RPMI8226 (cell line): ENCODE measurements around the gene VANGL1.

Source experiments
- DNase-seq: peaks from one replicate; pipeline ENCODE4 v3.0.0-alpha.2; 2015

VANGL1 gene

DNA sequence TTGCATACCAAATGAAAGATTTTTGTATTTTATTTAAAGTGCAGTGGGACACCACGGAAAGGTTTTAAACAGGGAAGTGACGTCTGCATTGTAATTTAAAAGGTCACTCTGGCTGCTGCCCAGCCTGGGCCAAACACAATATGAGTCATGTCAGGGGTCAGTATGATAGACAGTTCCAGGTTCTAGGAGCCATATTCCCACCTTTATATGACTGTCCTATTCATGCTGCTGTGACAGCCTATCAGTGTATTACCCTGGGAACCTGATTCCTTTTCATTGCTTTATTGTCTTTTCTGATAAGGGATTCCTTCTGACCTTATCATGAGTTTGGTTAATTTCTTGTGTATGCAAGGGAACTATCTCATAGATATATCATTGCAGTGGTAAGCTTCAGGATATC, 5.3 kb downstream of the VANGL1 start:
- DNase-seq, result no peak

DNA sequence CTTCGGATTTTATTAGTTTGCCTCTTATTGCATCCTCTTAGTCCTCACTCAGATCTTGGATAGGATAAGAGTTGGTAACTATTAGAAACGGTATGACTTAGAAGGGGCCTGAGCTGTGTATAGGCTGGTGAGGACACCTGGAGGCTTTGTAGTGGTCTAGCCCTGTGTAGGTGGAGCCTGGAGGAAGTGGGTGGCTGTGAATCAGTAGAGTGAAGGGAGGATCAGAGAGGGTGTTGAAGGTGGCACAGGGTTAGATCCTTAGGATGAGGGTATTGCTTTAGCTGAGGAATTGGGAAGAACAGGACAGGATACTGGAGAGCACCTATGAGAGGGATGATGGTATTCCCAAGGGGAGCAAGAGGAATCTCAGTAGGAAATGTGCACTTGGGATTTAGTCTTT, 5.7 kb downstream of the VANGL1 start:
- DNase-seq, result peak; percentile 4

DNA sequence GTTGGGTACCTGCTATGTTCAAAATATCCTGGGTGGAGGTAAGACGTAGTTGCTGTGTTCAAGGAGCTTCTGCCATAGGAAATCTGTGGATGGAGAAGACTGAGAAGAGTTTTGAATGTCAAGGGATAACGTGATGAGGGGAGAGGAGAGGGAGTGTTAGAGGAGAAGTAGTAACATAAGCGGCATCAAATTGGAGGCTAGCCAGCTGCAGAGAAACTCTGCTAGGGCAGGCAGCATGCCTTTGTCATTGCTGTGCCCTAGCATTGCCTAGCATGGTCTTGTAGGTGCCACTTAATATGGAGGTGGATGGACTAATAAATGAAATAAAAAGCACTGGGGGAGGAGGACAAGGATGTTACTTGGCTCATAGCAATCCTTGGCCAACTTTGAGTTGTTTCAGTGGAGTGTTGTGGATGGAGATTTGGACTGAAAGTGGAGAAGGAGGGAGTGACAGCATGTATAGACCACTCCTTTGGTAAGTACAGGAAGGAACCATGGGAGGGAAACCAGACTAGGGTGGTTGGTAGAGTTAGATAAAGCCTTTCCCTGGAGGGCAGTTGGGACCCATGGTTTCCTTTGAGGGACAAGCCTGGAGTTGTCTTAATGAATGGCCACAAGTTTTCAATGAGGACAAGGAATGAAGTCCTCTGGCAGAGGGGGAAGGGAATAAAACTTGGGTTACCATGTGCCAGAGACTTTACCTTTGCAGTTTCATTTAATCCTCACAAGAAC, 6.3 kb downstream of the VANGL1 start:
- DNase-seq, result peak; percentile 60

GRCh38 chr1:115648717-115649691, 7.2 kb downstream of the VANGL1 start:
- peak; percentile 77 for DNase-seq

GRCh38 chr1:115649964-115650363, 8.2 kb downstream of the VANGL1 start:
- peak; percentile 57 for DNase-seq

GRCh38 chr1:115650961-115651360, 9.2 kb downstream of the VANGL1 start:
- DNase-seq, result no peak

GRCh38 chr1:115651391-115651790, 9.6 kb downstream of the VANGL1 start:
- DNase-seq, result no peak

DNA sequence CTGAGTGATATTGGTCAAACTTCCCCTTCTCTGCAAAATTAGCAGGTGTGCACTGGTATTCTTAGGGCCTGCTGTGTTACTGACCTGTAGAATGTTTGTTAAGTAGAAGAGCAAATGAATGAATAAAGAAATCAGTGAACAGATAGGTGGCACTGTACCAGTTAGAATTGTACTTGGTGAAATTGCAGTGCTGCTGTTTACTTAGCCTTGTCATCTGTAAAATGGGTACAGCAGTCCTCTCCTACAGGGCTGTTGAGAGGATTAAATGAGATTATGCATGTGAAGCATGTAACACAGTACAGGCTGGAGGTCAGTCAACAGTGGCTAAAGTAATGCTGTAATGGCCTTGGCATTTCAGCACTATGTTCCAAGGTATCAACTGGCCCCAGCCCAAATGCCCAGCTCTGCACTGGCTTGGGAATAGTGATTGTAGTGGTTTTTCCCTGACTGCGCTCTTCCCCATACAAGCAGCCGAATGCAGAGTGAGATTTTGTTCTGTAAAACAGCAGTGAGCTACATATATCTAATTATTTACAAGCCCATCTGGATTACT, 10.5 kb downstream of the VANGL1 start:
- no peak for DNase-seq

DNA sequence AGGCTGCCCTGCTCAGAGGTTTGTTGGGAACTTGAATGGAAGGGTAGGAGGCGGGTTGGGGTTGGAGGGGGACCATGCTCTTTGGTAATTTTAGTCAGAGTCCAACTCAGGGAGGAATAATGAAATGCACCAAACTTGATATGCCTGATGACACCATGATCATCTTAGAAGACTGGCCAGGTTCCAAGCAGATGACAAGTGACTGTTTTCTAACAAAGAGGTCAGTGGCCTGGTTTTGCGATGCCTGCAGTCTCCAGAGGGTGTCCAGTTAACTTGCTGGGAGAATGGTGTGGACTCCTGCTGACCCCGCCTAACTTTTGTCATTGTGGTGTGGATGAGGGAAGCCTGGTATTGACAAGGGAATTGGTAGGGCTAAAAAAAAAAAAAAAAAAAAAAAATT, 12.4 kb downstream of the VANGL1 start:
- no peak for DNase-seq

DNA sequence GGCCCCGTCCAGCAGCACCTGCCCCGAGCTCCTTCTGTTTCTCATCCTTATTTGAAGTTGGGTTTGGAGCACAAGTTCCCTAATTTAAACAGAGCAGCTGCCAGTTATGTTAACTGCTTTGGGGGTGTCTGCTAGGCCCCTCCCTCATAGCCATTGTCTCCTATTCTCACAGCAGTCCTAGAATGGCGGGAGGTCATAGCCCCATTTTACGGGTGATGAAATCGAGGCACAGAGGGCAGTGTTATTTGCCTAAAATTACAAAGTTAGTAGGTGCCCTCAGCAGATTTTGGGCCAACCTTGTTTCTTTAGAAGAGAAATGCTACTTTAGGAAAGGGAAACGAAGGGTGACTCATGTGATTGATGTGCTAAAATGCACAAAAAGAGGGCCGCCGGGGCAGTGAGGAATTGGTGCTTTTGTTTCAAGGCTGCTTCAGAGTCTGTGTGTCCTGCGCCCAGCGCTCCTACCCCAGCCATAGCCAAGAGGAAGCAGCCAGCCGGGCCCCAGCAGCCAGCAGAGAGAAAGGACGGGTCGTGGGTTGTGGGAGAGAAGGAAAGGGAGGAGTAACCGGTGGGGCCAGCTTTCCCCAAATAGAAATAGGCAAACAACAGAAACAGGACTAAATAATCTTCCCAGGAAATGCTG, 13.0 kb downstream of the VANGL1 start:
- DNase-seq, result no peak

DNA sequence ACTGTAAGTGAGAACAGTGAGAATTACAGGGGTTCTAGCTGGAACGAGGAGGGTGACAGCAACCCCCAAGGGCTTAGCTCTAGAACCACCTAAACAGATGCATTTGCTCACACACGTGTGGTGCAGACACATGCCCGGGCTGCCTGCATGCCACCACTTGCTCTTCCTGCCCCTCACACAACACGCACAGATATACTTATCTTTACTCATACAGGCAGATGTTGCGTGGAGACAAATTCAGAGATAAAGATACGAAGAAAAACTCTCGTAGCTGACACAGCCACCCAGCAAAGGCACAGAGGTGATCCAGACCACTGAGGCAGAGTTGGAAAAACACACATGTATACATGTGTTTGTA, 13.5 kb downstream of the VANGL1 start:
- DNase-seq, result no peak

DNA sequence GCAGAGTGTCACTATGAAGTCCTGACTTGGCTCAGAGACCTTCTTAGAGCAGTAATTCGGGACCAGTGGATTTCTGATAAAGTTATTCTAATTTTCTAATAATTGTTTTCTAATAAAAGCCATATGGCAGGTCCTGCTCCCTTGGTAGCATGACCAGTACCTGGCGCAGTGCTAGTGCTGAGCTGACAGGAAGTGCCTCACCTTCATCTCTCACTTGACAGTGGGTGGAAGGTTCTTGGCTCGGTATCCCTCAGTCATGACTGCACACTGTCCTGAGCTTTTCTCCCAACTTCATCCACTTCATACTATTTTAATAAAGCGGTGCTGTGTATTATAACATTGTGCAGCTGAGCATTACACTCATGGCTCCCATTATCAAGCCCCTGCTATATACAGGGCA, 14.1 kb downstream of the VANGL1 start:
- DNase-seq, result no peak

GRCh38 chr1:115656461-115657077, 14.8 kb downstream of the VANGL1 start:
- DNase-seq, result no peak

DNA sequence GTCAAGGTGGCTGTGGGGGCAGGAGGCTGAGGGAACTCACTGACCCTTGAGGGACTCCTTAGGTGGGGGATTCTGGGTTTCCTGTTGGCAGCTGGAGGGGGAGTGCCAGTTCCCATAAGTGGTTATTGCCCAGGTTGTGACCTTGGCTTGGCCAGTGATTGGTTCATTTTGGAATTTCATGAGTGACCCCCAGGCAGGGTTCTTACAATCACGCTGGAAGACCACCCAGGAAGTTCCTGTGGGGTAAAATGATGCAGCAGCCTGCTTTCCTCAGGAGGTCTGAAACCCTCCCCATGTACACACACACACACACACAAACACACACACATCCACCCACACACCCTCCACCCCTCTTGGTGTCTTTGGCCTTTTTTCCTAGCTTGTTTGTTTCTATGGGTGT, 16.9 kb downstream of the VANGL1 start:
- DNase-seq, result no peak

- DNase-seq, result no peak
Measured at GRCh38 chr1:115660151-115660550, 18.4 kb downstream of the VANGL1 start.

- no peak for DNase-seq
Measured at GRCh38 chr1:115661157-115661556, 19.4 kb downstream of the VANGL1 start.

DNA sequence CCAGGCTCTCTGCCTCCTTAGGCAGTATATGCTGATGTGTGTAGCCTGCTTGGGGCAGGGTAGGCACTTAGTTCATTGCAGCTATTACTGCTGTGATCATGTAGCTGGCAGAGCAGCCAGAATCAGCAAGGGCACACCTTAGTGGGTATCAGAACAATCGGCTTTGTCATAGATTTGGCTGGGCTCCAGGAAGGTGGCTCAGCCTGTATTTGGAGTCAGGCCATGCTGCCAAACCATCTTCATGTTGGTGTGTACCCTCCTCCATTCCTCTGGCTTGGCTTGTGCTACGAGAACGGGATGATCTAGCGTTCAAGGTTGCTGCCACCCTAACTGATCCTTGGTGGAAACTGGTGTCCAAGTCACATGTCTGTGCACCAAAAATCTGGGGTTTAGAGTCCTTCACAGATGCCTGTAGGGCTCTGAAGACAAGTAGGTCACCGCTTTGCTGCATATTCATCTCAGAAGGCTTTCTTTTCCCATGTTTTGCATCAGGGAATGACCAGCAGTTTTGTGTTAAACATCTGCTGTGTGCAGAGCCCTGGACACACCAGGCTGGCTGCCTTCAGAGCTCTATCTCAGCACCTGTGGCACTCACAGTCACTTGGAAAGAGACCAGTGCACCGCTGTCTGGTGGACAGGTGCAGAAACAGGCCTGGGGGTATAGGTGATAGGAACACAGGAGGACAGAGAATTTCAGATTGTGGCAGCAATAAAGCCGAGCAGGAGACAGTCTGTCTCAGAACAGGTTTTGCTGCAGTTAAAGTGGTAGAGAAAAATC, 23.7 kb downstream of the VANGL1 start:
- DNase-seq, result no peak

GRCh38 chr1:115666206-115666605, 24.4 kb downstream of the VANGL1 start:
- DNase-seq, result no peak

- no peak for DNase-seq
Measured at GRCh38 chr1:115666702-115667101, 24.9 kb downstream of the VANGL1 start.

- DNase-seq, result no peak
Measured at GRCh38 chr1:115668579-115668978, 26.8 kb downstream of the VANGL1 start.

DNA sequence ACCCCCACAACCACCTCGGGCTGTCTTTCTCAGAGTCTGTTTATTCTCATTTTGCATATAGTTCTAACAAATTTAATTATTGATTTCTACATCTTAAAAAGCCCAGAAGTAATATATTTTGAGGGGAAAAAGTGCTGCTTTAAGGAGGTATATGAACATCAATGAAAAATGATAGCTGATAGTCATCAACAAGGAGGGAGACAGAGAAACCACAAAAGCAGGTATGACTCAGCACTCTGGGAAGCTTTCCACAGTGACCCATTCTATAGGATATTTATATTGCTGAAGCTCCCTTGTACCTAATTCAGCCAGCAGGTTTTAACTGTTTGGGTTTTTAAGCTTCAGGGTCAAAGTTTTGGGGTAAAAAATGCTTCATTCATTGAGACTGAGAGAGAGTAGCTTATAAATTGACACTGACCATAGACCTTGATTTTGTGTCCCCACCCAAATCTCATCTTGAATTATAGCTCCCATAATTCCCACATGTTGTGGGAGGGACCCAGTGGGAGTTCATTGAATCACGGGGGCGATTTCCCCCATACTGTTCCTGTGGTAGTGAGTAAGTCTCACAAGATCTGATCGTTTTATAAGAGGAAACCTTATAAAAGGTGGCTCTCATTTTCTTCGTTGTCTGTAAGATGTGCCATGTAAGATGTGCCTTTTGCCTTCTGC, 27.4 kb downstream of the VANGL1 start:
- no peak for DNase-seq
